GM12864 (cell line): Measurements from ENCODE around the gene CTNNA3.

ENCODE experiments used
- DNase-seq: peaks from one replicate; pipeline ENCODE4 v3.0.0-alpha.2; 2011; ENCODE audit warnings: low read depth
- H3K4me3 ChIP-seq: 2 replicates; pipeline ENCODE4 v1.5.1; 2011; ENCODE audit warnings: mild to moderate bottlenecking, low read depth, low read length, control low read depth
- TF ChIP-seq, protein P1 (sequence below): IDR thresholded peaks from 2 replicates; pipeline ENCODE4 v1.5.1; 2011; ENCODE audit warnings: low read depth, mild to moderate bottlenecking, moderate library complexity, low read length, control low read depth, inconsistent platforms; ENCODE audit errors: missing control alignments

Gene CTNNA3

GRCh38 chr10:67115972-67116371, 580.0 kb downstream of the CTNNA3 start:
- no peak for DNase-seq
- H3K4me3 ChIP-seq: no peak overlapping the region
- TF ChIP-seq, protein P1, sequence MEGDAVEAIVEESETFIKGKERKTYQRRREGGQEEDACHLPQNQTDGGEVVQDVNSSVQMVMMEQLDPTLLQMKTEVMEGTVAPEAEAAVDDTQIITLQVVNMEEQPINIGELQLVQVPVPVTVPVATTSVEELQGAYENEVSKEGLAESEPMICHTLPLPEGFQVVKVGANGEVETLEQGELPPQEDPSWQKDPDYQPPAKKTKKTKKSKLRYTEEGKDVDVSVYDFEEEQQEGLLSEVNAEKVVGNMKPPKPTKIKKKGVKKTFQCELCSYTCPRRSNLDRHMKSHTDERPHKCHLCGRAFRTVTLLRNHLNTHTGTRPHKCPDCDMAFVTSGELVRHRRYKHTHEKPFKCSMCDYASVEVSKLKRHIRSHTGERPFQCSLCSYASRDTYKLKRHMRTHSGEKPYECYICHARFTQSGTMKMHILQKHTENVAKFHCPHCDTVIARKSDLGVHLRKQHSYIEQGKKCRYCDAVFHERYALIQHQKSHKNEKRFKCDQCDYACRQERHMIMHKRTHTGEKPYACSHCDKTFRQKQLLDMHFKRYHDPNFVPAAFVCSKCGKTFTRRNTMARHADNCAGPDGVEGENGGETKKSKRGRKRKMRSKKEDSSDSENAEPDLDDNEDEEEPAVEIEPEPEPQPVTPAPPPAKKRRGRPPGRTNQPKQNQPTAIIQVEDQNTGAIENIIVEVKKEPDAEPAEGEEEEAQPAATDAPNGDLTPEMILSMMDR: no peak

DNA sequence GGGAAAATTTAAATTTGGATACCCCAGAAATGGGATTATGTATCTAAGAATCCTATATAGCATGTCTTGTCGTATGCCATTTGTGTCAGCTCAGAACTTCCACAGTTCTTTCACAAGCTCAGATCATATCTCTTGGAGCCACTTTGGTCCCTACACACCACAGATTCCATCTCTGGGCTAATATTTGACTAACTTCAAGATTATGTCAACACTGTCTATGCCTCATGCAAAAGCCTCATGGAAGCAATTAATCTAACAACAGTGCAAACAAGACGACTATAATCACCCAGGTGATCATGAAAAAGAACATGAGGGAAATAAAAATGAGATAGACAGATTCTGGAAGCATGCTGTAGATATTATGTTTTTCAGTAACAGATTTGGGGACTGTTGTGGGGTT, 581.0 kb downstream of the CTNNA3 start:
- TF ChIP-seq, protein P1: no peak
- H3K4me3 ChIP-seq: no peak overlapping the region
- DNase-seq: no peak

DNA sequence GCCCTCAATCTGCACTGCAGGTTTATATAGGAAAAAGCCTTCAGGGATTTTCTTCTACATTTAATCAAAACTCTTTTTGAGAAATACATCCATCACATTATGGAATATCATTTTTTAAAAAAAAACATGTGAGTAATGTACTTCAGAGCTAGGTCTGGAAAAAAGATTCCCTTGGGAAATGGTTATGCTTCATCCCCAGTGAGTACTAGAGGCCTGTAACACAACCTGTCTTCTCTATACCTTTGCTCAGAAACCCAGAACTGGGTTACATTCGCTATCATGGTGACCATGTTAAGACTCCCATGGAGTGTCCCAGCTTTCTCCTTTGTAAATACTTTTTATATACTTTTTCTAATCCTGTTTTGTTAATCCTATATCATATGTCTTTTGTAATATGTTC, 583.2 kb downstream of the CTNNA3 start:
- TF ChIP-seq, protein P1: no peak
- DNase-seq: no peak
- H3K4me3 ChIP-seq: no peak overlapping the region

DNA sequence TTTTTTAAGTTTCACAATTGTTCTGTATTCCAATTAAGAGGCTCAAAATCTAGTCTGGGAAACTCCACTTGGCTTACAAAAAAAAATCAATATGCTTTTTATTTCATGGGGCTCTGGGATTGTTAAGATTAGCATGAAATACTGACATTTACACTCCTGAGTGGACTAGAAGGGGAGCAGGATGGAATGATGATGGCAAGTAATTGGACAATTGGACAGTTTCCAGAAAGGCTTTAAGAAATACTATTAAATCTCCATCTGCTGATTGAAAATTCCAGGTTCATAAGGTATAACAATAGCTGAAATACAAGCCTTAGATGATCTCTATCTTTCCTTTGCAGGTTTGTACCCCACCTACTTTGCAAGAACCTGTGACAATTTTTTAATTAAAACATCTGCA, 585.7 kb downstream of the CTNNA3 start:
- no peak overlapping the region for H3K4me3 ChIP-seq
- TF ChIP-seq, protein P1: no peak
- DNase-seq: no peak

DNA sequence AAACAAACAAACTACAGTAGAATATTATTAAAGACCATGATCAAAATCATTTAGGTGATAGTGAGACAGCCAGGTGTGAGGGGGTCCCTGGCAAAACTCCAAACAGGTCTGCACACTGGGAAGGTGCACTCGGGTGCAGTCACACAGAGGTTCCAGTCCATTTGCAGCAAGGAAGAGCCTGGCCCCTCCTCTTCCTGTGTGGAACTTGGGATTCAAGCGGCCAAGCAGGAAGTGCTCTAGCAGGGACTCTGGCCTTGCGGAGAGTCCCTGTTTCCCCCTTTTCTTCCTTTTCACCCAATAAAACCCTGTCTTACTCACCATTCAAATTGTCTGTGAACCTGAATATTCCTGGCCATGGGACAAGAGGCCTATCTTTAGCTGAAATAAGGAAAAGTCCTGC, 588.3 kb downstream of the CTNNA3 start:
- TF ChIP-seq, protein P1: no peak
- DNase-seq: no peak
- no peak overlapping the region for H3K4me3 ChIP-seq

DNA sequence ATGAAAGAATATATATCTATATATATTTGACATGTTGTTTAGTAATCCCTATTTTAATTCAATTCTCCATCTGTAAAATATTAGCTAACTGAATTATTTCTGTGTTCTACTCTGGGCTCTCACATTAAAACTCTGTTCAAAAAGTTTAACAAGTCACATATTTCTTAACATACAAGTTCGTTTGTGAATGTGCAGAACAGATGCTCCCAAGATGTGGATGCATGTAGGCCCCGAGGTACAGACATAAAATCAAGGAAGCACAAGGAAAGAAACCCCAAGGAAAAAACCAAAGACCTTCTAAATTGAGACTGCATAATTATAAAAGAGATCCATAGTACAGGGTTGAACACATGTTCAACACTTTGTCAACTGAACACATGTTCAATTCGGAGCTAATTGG, 595.0 kb downstream of the CTNNA3 start:
- no peak for DNase-seq
- TF ChIP-seq, protein P1: no peak
- no peak overlapping the region for H3K4me3 ChIP-seq

GRCh38 chr10:67098461-67098860, 597.5 kb downstream of the CTNNA3 start:
- TF ChIP-seq, protein P1: no peak
- H3K4me3 ChIP-seq: no peak overlapping the region
- DNase-seq: no peak
